Activated T-helper 17 cell treated with anti-CD3 and anti-CD28 coated beads, Interleukin-2, amount 50 U/mL, for 72 hours (primary cell): ENCODE data around the gene SERPIND1. TPM values are rescaled to one million over a fixed set of nuclear protein-coding genes. Genes with fewer than 3 reads are reported as not detected.
A peak's percentile ranks its signal among the peaks of the same experiment; 100 is the strongest.
"Not testable (repeated sequence)": the region's sequence is repeated elsewhere in the genome, so short reads cannot be mapped to it uniquely, and the experiment has no call there.

Experiments
- ATAC-seq: fragments of 150-1000 bp; cut with Tn5 transposase; replicated peaks from 2 replicates; pipeline ENCODE4 v1.10.0; 2021; ENCODE audit warnings: mild to moderate bottlenecking, moderate library complexity
- H3K27ac Mint-ChIP-seq: one replicate; pipeline ENCODE4 v1.8.0; 2022; ENCODE audit warnings: mixed read lengths
- H3K27me3 Mint-ChIP-seq: one replicate; pipeline ENCODE4 v1.8.0; 2022; ENCODE audit warnings: mixed read lengths
- H3K36me3 Mint-ChIP-seq: one replicate; pipeline ENCODE4 v1.8.0; 2022; ENCODE audit warnings: low read depth, mild to moderate bottlenecking, mixed read lengths
- H3K4me1 Mint-ChIP-seq: one replicate; pipeline ENCODE4 v1.8.0; 2022; ENCODE audit warnings: mixed read lengths
- H3K4me3 Mint-ChIP-seq: one replicate; pipeline ENCODE4 v1.8.0; 2022; ENCODE audit warnings: mild to moderate bottlenecking, mixed read lengths
- H3K9me3 Mint-ChIP-seq: one replicate; pipeline ENCODE4 v1.8.0; 2022; ENCODE audit warnings: mixed read lengths
- total RNA-seq, 2 donors: library from RNA; stranded (reverse); gene quantifications; one replicate each; pipeline ENCODE4 v1.2.3, GENCODE V29; 2022

The SERPIND1 gene
- total RNA-seq, 2 donors from 2014 or later = 0.11 TPM; not detected in 1

DNA sequence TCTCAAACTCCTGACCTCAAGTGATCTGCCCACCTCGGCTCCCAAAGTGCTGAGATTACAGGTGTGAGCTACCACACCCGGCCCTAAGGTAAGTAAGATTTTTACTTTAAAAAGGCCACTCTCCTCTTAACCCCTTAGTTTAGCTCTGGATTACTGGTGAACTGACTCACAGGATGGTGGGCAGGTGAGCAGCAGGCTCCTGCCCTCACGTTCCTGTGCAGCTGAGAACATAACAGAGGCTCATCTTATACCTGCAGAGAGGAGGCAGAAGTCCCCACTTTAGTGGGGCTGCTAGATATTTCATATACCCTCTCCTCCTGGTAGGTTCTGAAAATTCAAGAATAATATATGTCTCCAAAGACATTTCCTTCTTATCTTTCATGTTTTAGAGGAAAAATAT lies 17.1 kb upstream of the SERPIND1 start:
- H3K4me1 Mint-ChIP-seq = no peaks in the 10 kb centered on the region
- peaks cover 68% of the 10 kb centered on the region for H3K36me3 Mint-ChIP-seq
- no peak overlapping the region for H3K4me3 Mint-ChIP-seq
- ATAC-seq = no peak
- no peaks in the 10 kb centered on the region for H3K27me3 Mint-ChIP-seq
- H3K27ac Mint-ChIP-seq = peak overlapping the region; percentile 15
- no peaks in the 10 kb centered on the region for H3K9me3 Mint-ChIP-seq

DNA sequence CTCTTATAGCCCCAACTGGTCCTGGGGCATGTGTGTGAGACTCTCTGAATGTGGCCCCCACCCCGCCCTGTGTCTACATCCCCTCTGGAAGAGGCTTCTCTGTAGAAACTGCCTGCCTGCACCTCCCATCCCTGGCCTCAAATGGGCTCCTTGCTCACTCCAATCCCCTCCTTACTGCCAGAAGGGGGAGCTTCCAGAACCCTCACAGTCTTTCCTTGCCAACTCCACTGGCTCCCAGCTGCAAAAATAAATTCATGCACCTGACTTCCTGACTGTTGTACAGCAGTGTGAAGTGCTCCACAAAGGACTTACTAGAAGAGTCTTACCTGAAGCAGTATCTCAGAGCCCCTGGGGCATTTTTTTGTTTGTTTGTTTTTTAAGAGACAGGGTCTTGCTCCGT lies 15.2 kb upstream of the SERPIND1 start:
- no peak for ATAC-seq

DNA sequence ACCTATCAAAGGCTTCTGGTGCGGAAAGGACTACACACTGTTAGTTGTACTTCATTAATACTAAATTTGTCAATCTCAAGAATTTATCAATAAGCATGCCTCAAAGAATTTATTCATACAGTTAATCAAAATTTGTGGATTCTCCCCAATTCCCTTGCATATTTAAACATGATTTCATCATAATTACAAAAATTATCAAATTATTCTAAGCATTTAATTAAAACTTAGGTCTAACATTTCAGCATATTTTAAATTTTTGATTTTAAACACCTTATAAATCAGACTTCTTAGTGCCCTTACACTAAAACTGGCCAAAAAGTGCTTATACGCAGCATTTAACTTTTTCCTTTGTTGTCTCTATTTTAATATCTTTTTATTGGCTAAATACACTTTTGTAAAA lies 13.8 kb upstream of the SERPIND1 start:
- Mint-ChIP-seq H3K27ac (no peak overlapping the region), H3K36me3 (peaks cover 76% of the 10 kb centered on the region)

More for the DNA sequence above, 15.2 kb upstream of the SERPIND1 start:
- Mint-ChIP-seq H3K27me3 (no peaks in the 10 kb centered on the region), H3K4me3 (no peak overlapping the region), H3K4me1 (no peaks in the 10 kb centered on the region), H3K36me3 (peaks cover 71% of the 10 kb centered on the region), H3K27ac (no peak overlapping the region), H3K9me3 (no peaks in the 10 kb centered on the region)

DNA sequence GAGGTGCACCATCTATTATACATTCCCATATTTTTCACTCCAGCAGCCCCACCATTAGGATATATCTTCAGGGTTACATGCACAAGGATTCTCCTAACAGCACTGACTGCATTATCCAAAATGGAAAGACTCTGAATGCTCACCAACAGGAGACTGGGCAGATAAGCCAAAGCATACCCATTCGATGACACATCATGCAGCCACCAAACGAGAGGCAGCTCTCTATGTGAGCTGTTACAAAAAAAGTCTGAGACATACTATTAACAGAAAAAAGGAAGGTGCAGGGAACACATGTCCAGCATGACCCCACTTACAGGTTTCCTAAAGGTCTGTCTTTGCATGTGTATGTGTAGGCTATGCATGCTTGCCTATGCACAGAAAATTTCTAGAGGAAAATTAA lies 12.4 kb upstream of the SERPIND1 start:
- H3K27me3 Mint-ChIP-seq = no peaks in the 10 kb centered on the region
- no peak overlapping the region for H3K27ac Mint-ChIP-seq
- H3K9me3 Mint-ChIP-seq = no peaks in the 10 kb centered on the region
- H3K4me1 Mint-ChIP-seq = no peaks in the 10 kb centered on the region
- no peak for ATAC-seq
- H3K4me3 Mint-ChIP-seq = no peak overlapping the region
- H3K36me3 Mint-ChIP-seq = peaks cover 88% of the 10 kb centered on the region

More for the DNA sequence above, 13.8 kb upstream of the SERPIND1 start:
- H3K9me3 Mint-ChIP-seq = no peaks in the 10 kb centered on the region
- H3K4me1 Mint-ChIP-seq = no peaks in the 10 kb centered on the region
- H3K27me3 Mint-ChIP-seq = no peaks in the 10 kb centered on the region
- ATAC-seq = no peak
- H3K4me3 Mint-ChIP-seq = no peak overlapping the region

DNA sequence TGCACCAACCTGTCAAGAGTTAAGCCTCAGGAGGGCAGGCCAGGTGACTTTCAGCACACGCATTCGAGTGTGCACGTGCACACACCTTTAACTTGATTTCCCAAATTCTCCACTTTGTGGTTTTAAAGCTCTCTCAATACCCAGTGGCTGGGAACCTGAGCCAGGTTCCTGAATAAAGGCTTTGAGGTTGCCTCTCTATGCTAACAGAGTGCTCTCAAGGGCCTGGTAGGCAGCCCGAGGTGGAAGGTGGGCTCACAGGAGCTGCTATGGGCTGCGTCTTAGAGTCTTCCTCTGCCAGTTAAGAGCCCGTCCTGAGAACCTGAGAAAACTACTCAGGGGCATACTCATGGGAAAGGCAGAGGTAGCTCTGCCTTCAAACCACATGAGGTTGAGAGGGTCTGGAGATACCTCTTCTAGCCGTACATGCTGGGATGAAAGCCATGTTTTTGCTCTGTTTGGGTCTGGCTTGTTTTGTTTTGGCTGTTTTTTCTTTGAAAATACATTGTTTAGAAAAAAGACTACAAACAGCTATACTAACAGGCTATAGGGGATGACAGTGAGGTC lies 11.6 kb upstream of the SERPIND1 start:
- no peak for ATAC-seq
- H3K27ac Mint-ChIP-seq = no peak overlapping the region
- H3K36me3 Mint-ChIP-seq = peaks cover 82% of the 10 kb centered on the region
- no peaks in the 10 kb centered on the region for H3K4me1 Mint-ChIP-seq
- H3K4me3 Mint-ChIP-seq = no peak overlapping the region
- H3K27me3 Mint-ChIP-seq = no peaks in the 10 kb centered on the region
- H3K9me3 Mint-ChIP-seq = no peaks in the 10 kb centered on the region

DNA sequence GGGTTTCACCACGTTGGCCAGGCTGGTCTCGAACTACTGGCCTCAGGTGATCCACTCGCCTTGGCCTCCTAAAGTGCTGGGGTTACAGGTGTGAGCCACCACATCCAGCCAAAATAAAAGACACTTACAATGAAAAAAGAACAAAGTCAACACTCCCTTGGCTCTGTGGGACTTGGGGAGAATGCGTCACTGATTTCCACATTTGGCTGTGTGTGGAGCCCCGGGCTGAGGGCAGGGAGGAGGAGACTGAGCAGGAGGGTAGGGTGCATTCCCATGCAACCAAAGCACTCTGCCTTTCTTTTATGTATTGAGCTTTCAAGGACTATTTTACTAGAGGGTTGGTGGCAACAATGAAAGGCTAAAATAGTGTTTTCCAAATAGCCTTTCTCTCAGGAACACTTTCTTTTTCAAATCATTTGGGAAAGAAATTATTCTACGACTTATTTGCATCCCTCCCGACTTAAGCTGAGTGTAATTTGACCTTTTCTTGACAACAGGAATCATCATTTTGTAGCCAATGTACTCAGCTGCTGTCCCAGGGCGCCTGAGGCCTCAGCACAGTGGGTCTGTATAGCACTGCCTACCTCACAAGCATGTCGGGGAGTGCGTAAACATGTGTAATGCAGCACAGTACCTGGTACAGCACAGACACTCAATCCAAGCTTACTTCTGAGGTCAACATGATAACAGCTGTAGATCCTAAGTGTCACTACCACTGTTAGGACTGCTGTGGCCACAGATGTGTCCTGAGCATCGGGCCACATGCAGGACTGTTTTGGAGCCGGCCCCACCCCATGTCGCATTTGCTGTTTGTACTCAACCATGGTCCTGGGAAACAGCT lies 10.1 kb upstream of the SERPIND1 start:
- peaks cover 5% of the 10 kb centered on the region for H3K4me1 Mint-ChIP-seq
- H3K27me3 Mint-ChIP-seq = no peaks in the 10 kb centered on the region
- no peak for ATAC-seq
- H3K9me3 Mint-ChIP-seq = no peaks in the 10 kb centered on the region
- H3K4me3 Mint-ChIP-seq = no peak overlapping the region
- peaks cover 67% of the 10 kb centered on the region for H3K36me3 Mint-ChIP-seq
- no peak overlapping the region for H3K27ac Mint-ChIP-seq

DNA sequence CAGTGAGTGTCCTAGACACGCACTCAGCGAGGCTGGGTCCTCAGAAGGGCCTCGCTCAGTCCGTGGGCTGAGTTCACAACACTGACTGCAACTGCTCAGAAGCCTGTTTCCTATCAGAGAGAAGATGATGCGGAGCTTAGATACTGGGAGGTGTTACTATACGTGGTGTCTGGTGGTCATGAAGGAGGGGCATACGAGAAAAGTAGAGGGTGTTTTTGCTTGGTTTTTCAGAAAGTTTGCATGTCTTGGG lies 9.5 kb upstream of the SERPIND1 start:
- Mint-ChIP-seq H3K36me3 (peaks cover 66% of the 10 kb centered on the region), H3K4me3 (no peak overlapping the region), H3K9me3 (no peaks in the 10 kb centered on the region), H3K27me3 (no peaks in the 10 kb centered on the region), H3K4me1 (peaks cover 5% of the 10 kb centered on the region), H3K27ac (no peak overlapping the region)
- no peak for ATAC-seq

DNA sequence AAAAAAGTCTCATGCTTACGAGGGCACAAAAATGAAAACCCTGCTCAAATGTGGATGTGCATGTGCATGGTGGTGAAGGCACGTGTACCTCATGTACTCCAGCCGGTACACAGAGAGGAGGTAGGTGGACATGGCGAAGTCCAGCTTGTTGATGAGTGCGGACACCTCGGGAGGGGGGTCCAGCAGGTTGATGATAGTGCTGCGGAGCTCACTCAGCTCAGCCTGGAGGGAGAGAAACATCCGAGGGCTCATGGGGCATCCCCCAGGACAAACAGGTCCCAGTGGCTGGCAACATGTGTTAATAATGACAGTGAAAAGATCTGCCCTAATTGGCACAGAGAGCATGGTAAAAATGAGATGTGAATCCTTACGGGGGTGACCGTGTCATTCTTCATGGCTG lies 9.2 kb upstream of the SERPIND1 start:
- no peaks in the 10 kb centered on the region for H3K9me3 Mint-ChIP-seq
- ATAC-seq = no peak
- H3K4me1 Mint-ChIP-seq = peaks cover 5% of the 10 kb centered on the region
- peaks cover 68% of the 10 kb centered on the region for H3K36me3 Mint-ChIP-seq
- no peaks in the 10 kb centered on the region for H3K27me3 Mint-ChIP-seq
- no peak overlapping the region for H3K4me3 Mint-ChIP-seq
- H3K27ac Mint-ChIP-seq = no peak overlapping the region

DNA sequence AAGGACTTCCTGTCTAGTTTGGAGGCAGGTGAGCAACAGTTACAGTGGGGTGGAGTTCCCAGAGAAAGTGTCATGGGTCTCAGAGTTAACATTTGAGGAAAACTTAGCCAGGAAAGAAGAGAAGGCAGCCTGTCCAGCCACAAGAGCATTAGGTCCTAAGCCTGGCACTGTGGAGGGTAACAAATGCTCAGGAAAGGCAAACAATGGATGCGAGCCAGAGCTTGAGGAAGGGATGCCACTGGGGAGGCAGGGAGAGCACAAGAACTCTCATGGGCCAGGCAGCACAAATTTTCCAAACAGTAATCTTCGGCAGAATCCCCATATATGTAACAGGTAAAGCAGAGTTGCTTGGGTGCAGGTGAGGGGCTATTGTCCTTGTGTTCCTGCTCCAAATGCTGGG lies 8.0 kb upstream of the SERPIND1 start:
- Mint-ChIP-seq H3K27ac (peak overlapping the region; percentile 71), H3K4me1 (peaks cover 5% of the 10 kb centered on the region), H3K27me3 (no peaks in the 10 kb centered on the region), H3K36me3 (peaks cover 60% of the 10 kb centered on the region), H3K9me3 (no peaks in the 10 kb centered on the region), H3K4me3 (no peak overlapping the region)
- no peak for ATAC-seq

DNA sequence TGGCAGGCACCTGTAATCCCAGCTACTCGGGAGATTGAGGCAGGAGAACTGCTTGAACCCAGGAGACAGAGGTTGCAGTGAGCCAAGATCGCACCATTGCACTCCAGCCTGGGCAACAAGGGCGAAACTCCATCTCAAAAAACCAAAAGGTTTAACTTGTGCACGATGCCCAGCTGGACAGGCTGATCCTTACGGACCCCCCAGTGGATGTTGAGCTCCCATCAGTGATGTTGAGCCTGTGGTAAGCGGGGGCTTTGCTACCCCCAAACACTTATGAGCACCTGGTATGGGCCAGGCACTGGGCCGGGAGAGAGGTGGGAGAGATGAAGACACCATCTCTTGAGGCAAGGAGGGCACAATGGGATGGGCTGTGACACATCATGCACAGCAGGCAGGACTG lies 7.4 kb upstream of the SERPIND1 start:
- no peaks in the 10 kb centered on the region for H3K9me3 Mint-ChIP-seq
- ATAC-seq = no peak

DNA sequence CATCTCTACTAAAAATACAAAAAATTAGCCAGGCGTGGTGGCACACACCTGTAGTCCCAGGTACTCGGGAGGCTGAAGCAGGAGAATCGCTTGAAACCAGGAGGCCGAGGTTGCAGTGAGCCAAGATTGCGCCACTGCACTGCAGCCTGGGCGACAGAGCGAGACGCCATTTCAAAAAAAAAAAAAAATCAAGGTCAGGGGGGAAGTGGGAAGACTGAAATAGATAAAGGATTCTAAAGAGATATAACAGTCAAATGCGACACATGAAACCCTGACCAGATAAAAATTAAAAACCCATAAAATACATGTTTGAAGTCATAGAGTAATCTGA lies 4.5 kb upstream of the SERPIND1 start:
- Mint-ChIP-seq H3K36me3 (peaks cover 30% of the 10 kb centered on the region), H3K27ac (peak overlapping the region; percentile 80)
- H3K9me3 Mint-ChIP-seq, H3K27me3 Mint-ChIP-seq, ATAC-seq, H3K4me1 Mint-ChIP-seq, H3K4me3 Mint-ChIP-seq: not testable (repeated sequence)

More for the DNA sequence above, 7.4 kb upstream of the SERPIND1 start:
- H3K27me3 Mint-ChIP-seq = no peaks in the 10 kb centered on the region
- peaks cover 54% of the 10 kb centered on the region for H3K36me3 Mint-ChIP-seq
- H3K27ac Mint-ChIP-seq = no peak overlapping the region
- H3K4me1 Mint-ChIP-seq = peaks cover 5% of the 10 kb centered on the region
- no peak overlapping the region for H3K4me3 Mint-ChIP-seq

DNA sequence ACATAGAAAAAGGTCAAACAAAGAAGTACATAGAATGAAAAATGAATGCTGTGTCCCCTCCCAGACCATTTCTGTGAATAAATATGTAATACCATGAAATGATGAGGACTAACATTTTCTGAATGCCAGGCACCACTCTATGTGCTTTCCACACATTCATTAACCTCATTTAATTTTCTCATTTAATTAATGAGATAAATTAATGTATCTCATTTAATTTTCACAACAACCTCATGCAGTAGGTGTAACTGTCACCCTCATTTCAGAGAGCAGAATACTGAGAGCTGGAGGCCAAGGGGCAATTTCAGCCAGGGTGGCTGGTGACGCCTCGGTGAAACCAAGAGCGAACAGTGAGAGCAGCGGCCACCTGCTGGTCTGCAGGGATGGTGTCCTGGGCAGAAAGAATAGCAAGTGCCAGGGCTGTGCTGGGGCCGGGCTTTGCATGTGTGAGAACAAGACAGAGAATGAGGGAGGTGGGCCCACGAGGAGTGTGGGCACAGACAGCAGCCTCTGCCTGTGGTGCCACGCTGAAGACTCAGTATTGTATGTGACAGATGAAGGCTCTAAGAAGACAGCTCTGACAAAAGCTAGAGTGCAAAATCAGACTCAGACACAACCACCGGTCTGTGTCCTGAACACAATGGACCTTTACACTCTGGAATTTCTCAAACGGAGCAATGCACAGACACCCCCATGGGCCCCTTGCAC lies 1.8 kb upstream of the SERPIND1 start:
- Mint-ChIP-seq H3K36me3 (peaks cover 22% of the 10 kb centered on the region), H3K4me3 (no peak overlapping the region), H3K27ac (no peak overlapping the region), H3K9me3 (no peaks in the 10 kb centered on the region), H3K4me1 (peaks cover 5% of the 10 kb centered on the region), H3K27me3 (no peaks in the 10 kb centered on the region)
- no peak for ATAC-seq

DNA sequence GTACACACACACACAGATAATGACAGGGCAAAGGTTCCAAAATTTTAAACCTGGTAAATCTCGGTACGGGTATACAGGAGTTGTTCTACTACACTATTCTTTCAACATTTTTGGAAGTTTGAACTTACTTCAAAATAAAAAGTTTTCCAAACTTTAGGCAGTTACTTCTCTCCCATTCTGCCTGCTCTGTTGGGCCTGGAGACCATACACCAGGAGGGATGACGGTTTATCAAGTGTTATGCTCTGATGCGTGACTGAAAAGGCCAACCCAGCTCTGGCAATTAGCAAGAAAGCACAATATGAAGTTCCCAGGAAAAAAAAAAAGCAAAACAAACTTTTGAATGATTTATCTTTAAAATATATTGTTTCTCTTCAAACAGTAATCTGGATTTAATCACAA lies 969 bp downstream of the SERPIND1 start:
- Mint-ChIP-seq H3K9me3 (no peaks in the 10 kb centered on the region), H3K4me1 (no peaks in the 10 kb centered on the region), H3K27me3 (no peaks in the 10 kb centered on the region), H3K4me3 (no peak overlapping the region), H3K36me3 (peaks cover 41% of the 10 kb centered on the region), H3K27ac (no peak overlapping the region)
- no peak for ATAC-seq

DNA sequence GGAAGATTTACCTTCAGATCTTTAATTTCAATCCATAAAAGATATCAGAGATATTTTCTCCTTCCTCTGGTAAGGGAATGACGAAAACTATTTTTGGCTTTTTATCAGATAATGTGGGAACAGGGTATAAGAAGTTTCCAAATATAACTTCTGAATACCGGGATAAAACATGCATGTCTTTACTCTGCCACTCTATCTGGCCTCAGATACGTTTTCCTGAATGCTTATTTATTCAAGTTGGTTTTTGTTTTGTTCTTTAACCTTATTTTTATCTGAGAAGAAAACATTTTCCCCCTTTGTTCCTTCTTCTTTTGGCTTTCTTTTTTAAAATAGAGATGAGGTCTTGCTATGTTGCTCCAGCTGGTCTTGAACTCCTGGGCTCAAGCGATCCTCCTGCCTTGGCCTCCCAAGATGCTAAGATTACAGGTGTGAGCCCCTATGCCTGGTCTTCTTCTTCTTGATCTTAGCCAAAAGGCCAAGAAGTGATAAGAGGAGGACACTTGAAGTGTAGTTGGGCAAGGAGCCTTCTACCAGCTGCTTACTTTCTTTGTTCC lies 1.5 kb downstream of the SERPIND1 start:
- Mint-ChIP-seq H3K4me3 (no peak overlapping the region), H3K27ac (peak overlapping the region; percentile 25), H3K27me3 (no peaks in the 10 kb centered on the region), H3K36me3 (peaks cover 42% of the 10 kb centered on the region), H3K4me1 (no peaks in the 10 kb centered on the region), H3K9me3 (no peaks in the 10 kb centered on the region)
- ATAC-seq = no peak
